HepG2 (cell line): Measurements from ENCODE around the gene SYT8. TPM values are rescaled to one million over a fixed set of nuclear protein-coding genes. Genes with fewer than 3 reads are reported as not detected.

Source experiments
- ADNP ChIP-seq: sonication (generic); formaldehyde crosslinking; IDR thresholded peaks from 2 replicates; pipeline ENCODE4 v1.4.0; 2020; ENCODE audit warnings: missing genetic modification reagents
- CHCHD3 ChIP-seq: sonication (generic); formaldehyde crosslinking; IDR thresholded peaks from 2 replicates; pipeline ENCODE4 v1.8.0; 2022; ENCODE audit warnings: mild to moderate bottlenecking, missing genetic modification reagents, moderate library complexity
- EHMT2 ChIP-seq: fragments of 200-600 bp; sonication (generic); IDR thresholded peaks from 2 replicates; pipeline ENCODE4 v1.7.0; 2017; ENCODE audit warnings: antibody characterized with exemption, low read depth, low read length, borderline replicate concordance
- MAFG ChIP-seq: sonication (generic); formaldehyde crosslinking; IDR thresholded peaks from 2 replicates; pipeline ENCODE4 v1.5.1; 2020; ENCODE audit warnings: mild to moderate bottlenecking, missing genetic modification reagents
- NR3C1 ChIP-seq: sonication (generic); formaldehyde crosslinking; IDR thresholded peaks from 2 replicates; pipeline ENCODE4 v1.4.0; 2020; ENCODE audit warnings: missing genetic modification reagents
- RARA ChIP-seq: IDR thresholded peaks from 2 replicates; pipeline ENCODE4 v1.6.1; 2016; ENCODE audit warnings: missing genetic modification reagents, missing compliant biosample characterization
- RFX1 ChIP-seq: fragments of 450-650 bp; IDR thresholded peaks from 2 replicates; pipeline ENCODE4 v1.6.1; 2017
- SMAD9 ChIP-seq: sonication (generic); formaldehyde crosslinking; IDR thresholded peaks from 2 replicates; pipeline ENCODE4 v1.5.1; 2020; ENCODE audit warnings: mild to moderate bottlenecking, missing genetic modification reagents
- SMARCC2 ChIP-seq: fragments of 450-650 bp; IDR thresholded peaks from 2 replicates; pipeline ENCODE4 v1.6.1; 2017; ENCODE audit warnings: antibody characterized with exemption, mild to moderate bottlenecking
- SRSF9 ChIP-seq: fragments of 200-400 bp; formaldehyde crosslinking; IDR thresholded peaks from 2 replicates; pipeline ENCODE4 v1.6.1; 2018; ENCODE audit warnings: borderline replicate concordance, mild to moderate bottlenecking, low read depth, low read length; ENCODE audit not compliant: insufficient read depth, poor library complexity, severe bottlenecking
- ZIK1 ChIP-seq: sonication (generic); formaldehyde crosslinking; IDR thresholded peaks from 2 replicates; pipeline ENCODE4 v1.5.0; 2020; ENCODE audit warnings: mild to moderate bottlenecking, low read depth, missing genetic modification reagents, borderline replicate concordance
- ZNF225 ChIP-seq: sonication (generic); formaldehyde crosslinking; IDR thresholded peaks from 2 replicates; pipeline ENCODE4 v1.4.0; 2020; ENCODE audit warnings: mild to moderate bottlenecking, missing genetic modification reagents
- ZNF546 ChIP-seq: sonication (generic); formaldehyde crosslinking; conservative IDR thresholded peaks from 2 replicates; pipeline ENCODE4 v1.8.1; 2023; ENCODE audit warnings: mild to moderate bottlenecking, missing genetic modification reagents
- ZNF629 ChIP-seq: sonication (generic); formaldehyde crosslinking; conservative IDR thresholded peaks from 2 replicates; pipeline ENCODE4 v1.5.0; 2020; ENCODE audit warnings: missing genetic modification reagents
- ZNF773 ChIP-seq: sonication (generic); formaldehyde crosslinking; IDR thresholded peaks from 2 replicates; pipeline ENCODE4 v1.4.0; 2020; ENCODE audit warnings: missing genetic modification reagents, borderline replicate concordance
- ZSCAN25 ChIP-seq: sonication (generic); formaldehyde crosslinking; IDR thresholded peaks from 2 replicates; pipeline ENCODE4 v1.8.0; 2022; ENCODE audit warnings: mild to moderate bottlenecking, missing genetic modification reagents
- polyA plus RNA-seq, 8 experiments: library from polyadenylated mRNA; depleted of rRNA in 3 of 8; stranded (reverse) in 7 of 8; unstranded in 1 of 8; fragments of >200 nt; fragmentation: Illumina TruSeq in 4 of 8; extraction: Trizol in 4 of 8; gene quantifications; 2 replicates each; pipeline versions ENCODE4 v1.2.1 to v1.2.3, GENCODE V29; 2011 to 2016; ENCODE audit warnings: low read depth in 4 of 8, missing spikeins in 1 of 8, mixed read lengths in 1 of 8; ENCODE audit not compliant: insufficient read depth in 1 of 8
- total RNA-seq, 5 experiments: library from RNA; depleted of rRNA; stranded (reverse); fragments of >200 nt; fragmentation: Illumina TruSeq; extraction: Trizol; gene quantifications; 2 replicates each; pipeline ENCODE4 v1.2.3, GENCODE V29; 2016; ENCODE audit warnings: low read depth in 1 of 5
- TF ChIP-seq, protein P1 (sequence below): sonication (generic); formaldehyde crosslinking; IDR thresholded peaks from 2 replicates; pipeline ENCODE4 v1.5.1; 2020; ENCODE audit warnings: missing genetic modification reagents, mild to moderate bottlenecking, borderline replicate concordance
- TF ChIP-seq, protein P2 (sequence below): sonication (generic); formaldehyde crosslinking; IDR thresholded peaks from 2 replicates; pipeline ENCODE4 v1.8.0; 2022; ENCODE audit warnings: missing genetic modification reagents, mild to moderate bottlenecking, borderline replicate concordance
- TF ChIP-seq, protein P3 (sequence below): IDR thresholded peaks from 2 replicates; pipeline ENCODE4 v1.6.1; 2016; ENCODE audit warnings: low read depth
- TF ChIP-seq, protein P4 (sequence below): sonication (generic); formaldehyde crosslinking; IDR thresholded peaks from 2 replicates; pipeline ENCODE4 v1.5.1; 2020; ENCODE audit warnings: mild to moderate bottlenecking, missing genetic modification reagents, moderate library complexity

SYT8 gene
- total and polyA plus RNA-seq, 2 of the 13 experiments (the other 11 are each of a cell fraction or from before 2014, with no cell fraction given), result 0.60 to 2.3 TPM

DNA sequence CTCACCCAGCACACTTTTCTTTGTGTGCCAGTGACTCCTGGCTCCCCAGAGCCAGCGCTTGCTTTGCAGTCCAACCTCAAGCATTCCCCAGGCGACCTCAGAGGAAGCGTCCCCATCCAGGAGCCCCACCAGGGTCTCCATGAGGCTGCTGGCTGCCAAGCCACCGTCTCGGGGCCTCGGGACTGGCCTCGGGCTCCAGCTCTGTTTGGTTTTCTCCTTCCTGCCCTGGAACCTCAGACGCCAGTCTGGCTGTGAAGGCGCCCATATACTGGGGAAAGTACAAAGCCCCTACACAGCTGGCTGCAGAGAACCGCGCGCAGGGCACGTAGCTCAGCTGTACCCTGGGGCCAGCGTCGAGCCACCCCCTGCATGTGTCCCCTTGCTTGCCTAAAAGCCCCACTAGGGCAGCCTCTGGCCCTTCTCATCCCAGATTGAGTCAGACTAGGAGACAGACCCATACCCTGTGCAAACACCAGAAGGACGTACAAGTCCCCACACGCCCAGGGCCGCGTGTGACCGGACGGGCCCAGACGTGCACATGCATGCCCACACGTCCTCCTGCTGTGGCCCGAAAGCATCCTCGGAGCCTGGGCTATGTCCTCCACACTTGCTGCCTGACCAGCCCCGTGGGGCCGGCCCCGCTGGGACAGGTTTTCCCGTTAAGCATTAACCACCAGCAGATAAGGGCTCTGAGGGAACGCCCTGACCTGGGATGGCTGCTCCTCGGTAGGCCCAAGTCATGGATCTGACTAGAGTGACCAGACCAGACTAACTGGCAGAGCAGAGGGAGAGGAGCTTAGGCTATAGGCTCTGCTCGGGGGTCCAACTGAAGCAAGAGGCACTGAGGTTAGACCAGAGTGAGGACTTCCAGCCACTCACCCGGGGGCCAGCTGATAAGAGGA, 4.2 kb upstream of the SYT8 start (continued):
- TF ChIP-seq ZNF225 (CRISPR knock-in tag), result no peak
- 0 out of 2 replicates have a peak, but pooled peaks have one; percentile 52 for TF ChIP-seq CHCHD3
- TF ChIP-seq ZSCAN25 (CRISPR knock-in tag), result peak; percentile 86
- TF ChIP-seq SMARCC2, result no peak
- TF ChIP-seq SRSF9, result no peak
- TF ChIP-seq SMAD9 (CRISPR knock-in tag), result no peak
- TF ChIP-seq, protein P1, sequence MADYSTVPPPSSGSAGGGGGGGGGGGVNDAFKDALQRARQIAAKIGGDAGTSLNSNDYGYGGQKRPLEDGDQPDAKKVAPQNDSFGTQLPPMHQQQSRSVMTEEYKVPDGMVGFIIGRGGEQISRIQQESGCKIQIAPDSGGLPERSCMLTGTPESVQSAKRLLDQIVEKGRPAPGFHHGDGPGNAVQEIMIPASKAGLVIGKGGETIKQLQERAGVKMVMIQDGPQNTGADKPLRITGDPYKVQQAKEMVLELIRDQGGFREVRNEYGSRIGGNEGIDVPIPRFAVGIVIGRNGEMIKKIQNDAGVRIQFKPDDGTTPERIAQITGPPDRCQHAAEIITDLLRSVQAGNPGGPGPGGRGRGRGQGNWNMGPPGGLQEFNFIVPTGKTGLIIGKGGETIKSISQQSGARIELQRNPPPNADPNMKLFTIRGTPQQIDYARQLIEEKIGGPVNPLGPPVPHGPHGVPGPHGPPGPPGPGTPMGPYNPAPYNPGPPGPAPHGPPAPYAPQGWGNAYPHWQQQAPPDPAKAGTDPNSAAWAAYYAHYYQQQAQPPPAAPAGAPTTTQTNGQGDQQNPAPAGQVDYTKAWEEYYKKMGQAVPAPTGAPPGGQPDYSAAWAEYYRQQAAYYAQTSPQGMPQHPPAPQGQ (CRISPR knock-in tag), result no peak
- no peak for TF ChIP-seq MAFG (CRISPR knock-in tag)
- no peak for TF ChIP-seq EHMT2
- peak; percentile 94 for TF ChIP-seq ZNF546 (CRISPR knock-in tag)
- TF ChIP-seq NR3C1 (CRISPR knock-in tag), result no peak
- peak; percentile 54 for TF ChIP-seq RARA (CRISPR knock-in tag)
- TF ChIP-seq ZNF773 (CRISPR knock-in tag), result no peak
- TF ChIP-seq, protein P2, sequence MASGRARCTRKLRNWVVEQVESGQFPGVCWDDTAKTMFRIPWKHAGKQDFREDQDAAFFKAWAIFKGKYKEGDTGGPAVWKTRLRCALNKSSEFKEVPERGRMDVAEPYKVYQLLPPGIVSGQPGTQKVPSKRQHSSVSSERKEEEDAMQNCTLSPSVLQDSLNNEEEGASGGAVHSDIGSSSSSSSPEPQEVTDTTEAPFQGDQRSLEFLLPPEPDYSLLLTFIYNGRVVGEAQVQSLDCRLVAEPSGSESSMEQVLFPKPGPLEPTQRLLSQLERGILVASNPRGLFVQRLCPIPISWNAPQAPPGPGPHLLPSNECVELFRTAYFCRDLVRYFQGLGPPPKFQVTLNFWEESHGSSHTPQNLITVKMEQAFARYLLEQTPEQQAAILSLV (CRISPR knock-in tag), result peak; percentile 87
- TF ChIP-seq ZIK1, result peak; percentile 89
- TF ChIP-seq, protein P3, sequence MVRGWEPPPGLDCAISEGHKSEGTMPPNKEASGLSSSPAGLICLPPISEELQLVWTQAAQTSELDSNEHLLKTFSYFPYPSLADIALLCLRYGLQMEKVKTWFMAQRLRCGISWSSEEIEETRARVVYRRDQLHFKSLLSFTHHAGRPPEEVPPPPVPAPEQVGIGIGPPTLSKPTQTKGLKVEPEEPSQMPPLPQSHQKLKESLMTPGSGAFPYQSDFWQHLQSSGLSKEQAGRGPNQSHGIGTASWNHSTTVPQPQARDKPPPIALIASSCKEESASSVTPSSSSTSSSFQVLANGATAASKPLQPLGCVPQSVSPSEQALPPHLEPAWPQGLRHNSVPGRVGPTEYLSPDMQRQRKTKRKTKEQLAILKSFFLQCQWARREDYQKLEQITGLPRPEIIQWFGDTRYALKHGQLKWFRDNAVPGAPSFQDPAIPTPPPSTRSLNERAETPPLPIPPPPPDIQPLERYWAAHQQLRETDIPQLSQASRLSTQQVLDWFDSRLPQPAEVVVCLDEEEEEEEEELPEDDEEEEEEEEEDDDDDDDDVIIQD (CRISPR knock-in tag), result peak; percentile 63; the same call in 1 of the 2 replicates
- no peak for TF ChIP-seq RFX1
- peak; percentile 41; the same call in 1 of the 2 replicates for TF ChIP-seq ZNF629 (CRISPR knock-in tag)
- TF ChIP-seq ADNP (CRISPR knock-in tag), result peak; percentile 78; the same call in 1 of the 2 replicates
- TF ChIP-seq, protein P4, sequence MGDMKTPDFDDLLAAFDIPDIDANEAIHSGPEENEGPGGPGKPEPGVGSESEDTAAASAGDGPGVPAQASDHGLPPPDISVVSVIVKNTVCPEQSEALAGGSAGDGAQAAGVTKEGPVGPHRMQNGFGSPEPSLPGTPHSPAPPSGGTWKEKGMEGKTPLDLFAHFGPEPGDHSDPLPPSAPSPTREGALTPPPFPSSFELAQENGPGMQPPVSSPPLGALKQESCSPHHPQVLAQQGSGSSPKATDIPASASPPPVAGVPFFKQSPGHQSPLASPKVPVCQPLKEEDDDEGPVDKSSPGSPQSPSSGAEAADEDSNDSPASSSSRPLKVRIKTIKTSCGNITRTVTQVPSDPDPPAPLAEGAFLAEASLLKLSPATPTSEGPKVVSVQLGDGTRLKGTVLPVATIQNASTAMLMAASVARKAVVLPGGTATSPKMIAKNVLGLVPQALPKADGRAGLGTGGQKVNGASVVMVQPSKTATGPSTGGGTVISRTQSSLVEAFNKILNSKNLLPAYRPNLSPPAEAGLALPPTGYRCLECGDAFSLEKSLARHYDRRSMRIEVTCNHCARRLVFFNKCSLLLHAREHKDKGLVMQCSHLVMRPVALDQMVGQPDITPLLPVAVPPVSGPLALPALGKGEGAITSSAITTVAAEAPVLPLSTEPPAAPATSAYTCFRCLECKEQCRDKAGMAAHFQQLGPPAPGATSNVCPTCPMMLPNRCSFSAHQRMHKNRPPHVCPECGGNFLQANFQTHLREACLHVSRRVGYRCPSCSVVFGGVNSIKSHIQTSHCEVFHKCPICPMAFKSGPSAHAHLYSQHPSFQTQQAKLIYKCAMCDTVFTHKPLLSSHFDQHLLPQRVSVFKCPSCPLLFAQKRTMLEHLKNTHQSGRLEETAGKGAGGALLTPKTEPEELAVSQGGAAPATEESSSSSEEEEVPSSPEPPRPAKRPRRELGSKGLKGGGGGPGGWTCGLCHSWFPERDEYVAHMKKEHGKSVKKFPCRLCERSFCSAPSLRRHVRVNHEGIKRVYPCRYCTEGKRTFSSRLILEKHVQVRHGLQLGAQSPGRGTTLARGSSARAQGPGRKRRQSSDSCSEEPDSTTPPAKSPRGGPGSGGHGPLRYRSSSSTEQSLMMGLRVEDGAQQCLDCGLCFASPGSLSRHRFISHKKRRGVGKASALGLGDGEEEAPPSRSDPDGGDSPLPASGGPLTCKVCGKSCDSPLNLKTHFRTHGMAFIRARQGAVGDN (CRISPR knock-in tag), result peak; percentile 100
